ENCODE measurements around the gene MECR. TPM values are rescaled to one million over a fixed set of nuclear protein-coding genes. Genes with fewer than 3 reads are reported as not detected.

MECR gene
- total and polyA plus RNA-seq, 5 donors from 2014 or later: 10.1 to 16.3 (median 12.6) TPM

- peaks cover 45% of the 10 kb centered on the region for H3K4me1 ChIP-seq (ENCODE audit: control insufficient read depth, insufficient read depth, low read length, poor library complexity, severe bottlenecking)
- peaks cover 52 to 69% (median 54%) of the 10 kb centered on the region in 4 donors for H3K4me1 Mint-ChIP-seq
- peak in 1 of 2 donors; percentile 50 for ATAC-seq (ENCODE audit: low read depth in 2 of 2)
- peak overlapping the region; percentile 64 for H3K4me3 ChIP-seq (ENCODE audit: low read depth, low read length)
- peaks cover 33% of the 10 kb centered on the region for H3K36me3 ChIP-seq (ENCODE audit: control insufficient read depth, insufficient read depth, low read length)
- H3K9me3 Mint-ChIP-seq: no peaks in the 10 kb centered on the region
- peak in 1 of 3 donors; percentile 63 for DNase-seq
- no peaks in the 10 kb centered on the region for H3K9me3 ChIP-seq (ENCODE audit: control insufficient read depth in 2 of 2, low read length in 2 of 2)
- H3K36me3 Mint-ChIP-seq: peaks cover 17% of the 10 kb centered on the region
- no peak overlapping the region for H3K27ac ChIP-seq (ENCODE audit: insufficient read depth, low read length, poor library complexity, severe bottlenecking)
- H3K27ac Mint-ChIP-seq: peak overlapping the region in 2 of 3 donors; percentile 75 to 80
- H3K4me3 Mint-ChIP-seq: peak overlapping the region; percentile 38 to 58 (median 48)
- no peaks in the 10 kb centered on the region for H3K27me3 ChIP-seq (ENCODE audit: control insufficient read depth, insufficient read depth, low read length)
- H3K27me3 Mint-ChIP-seq: no peaks in the 10 kb centered on the region
Observed at GRCh38 chr1:29171521-29171920, 59.2 kb downstream of the MECR start.

GRCh38 chr1:29171089-29171488 is 59.6 kb downstream of the MECR start:
- H3K4me1 ChIP-seq (ENCODE audit: control insufficient read depth, insufficient read depth, low read length, poor library complexity, severe bottlenecking): peaks cover 41% of the 10 kb centered on the region
- Mint-ChIP-seq H3K27me3 (no peaks in the 10 kb centered on the region), H3K27ac (peak overlapping the region; percentile 75 to 80 (median 75)), H3K4me1 (peaks cover 48 to 69% (median 52%) of the 10 kb centered on the region in 4 donors), H3K4me3 (peak overlapping the region; percentile 22 to 58 (median 48)), H3K9me3 (no peaks in the 10 kb centered on the region), H3K36me3 (peaks cover 17% of the 10 kb centered on the region)
- peak overlapping the region; percentile 64 for H3K4me3 ChIP-seq (ENCODE audit: low read depth, low read length)
- no peak overlapping the region for H3K27ac ChIP-seq (ENCODE audit: insufficient read depth, low read length, poor library complexity, severe bottlenecking)
- H3K27me3 ChIP-seq (ENCODE audit: control insufficient read depth, insufficient read depth, low read length): no peaks in the 10 kb centered on the region
- peaks cover 37% of the 10 kb centered on the region for H3K36me3 ChIP-seq (ENCODE audit: control insufficient read depth, insufficient read depth, low read length)
- no peaks in the 10 kb centered on the region for H3K9me3 ChIP-seq (ENCODE audit: control insufficient read depth in 2 of 2, low read length in 2 of 2)
- DNase-seq (no peak), ATAC-seq (ENCODE audit: low read depth in 2 of 2) (no peak)

- H3K9me3 Mint-ChIP-seq: no peaks in the 10 kb centered on the region
- no peaks in the 10 kb centered on the region for H3K27me3 Mint-ChIP-seq
- Histone ChIP-seq H3K36me3 (ENCODE audit: control insufficient read depth, insufficient read depth, low read length) (peaks cover 47% of the 10 kb centered on the region), H3K27me3 (ENCODE audit: control insufficient read depth, insufficient read depth, low read length) (no peaks in the 10 kb centered on the region), H3K4me3 (ENCODE audit: low read depth, low read length) (peak overlapping the region; percentile 64), H3K4me1 (ENCODE audit: control insufficient read depth, insufficient read depth, low read length, poor library complexity, severe bottlenecking) (peaks cover 36% of the 10 kb centered on the region), H3K27ac (ENCODE audit: insufficient read depth, low read length, poor library complexity, severe bottlenecking) (peak overlapping the region; percentile 8), H3K9me3 (ENCODE audit: control insufficient read depth in 2 of 2, low read length in 2 of 2) (no peaks in the 10 kb centered on the region)
- DNase-seq (no peak), ATAC-seq (ENCODE audit: low read depth in 2 of 2) (no peak)
- peaks cover 48 to 72% (median 56%) of the 10 kb centered on the region in 4 donors for H3K4me1 Mint-ChIP-seq
- peaks cover 21% of the 10 kb centered on the region for H3K36me3 Mint-ChIP-seq
- H3K4me3 Mint-ChIP-seq: peak overlapping the region in 3 of 4 donors; percentile 22 to 62 (median 32)
- peak overlapping the region in 1 of 3 donors; percentile 29 for H3K27ac Mint-ChIP-seq
Observed at GRCh38 chr1:29169976-29170375, 60.8 kb downstream of the MECR start.

GRCh38 chr1:29167904-29168303 is 62.8 kb downstream of the MECR start:
- Mint-ChIP-seq H3K36me3 (peaks cover 21% of the 10 kb centered on the region), H3K4me1 (peaks cover 54 to 82% (median 63%) of the 10 kb centered on the region in 4 donors), H3K9me3 (no peaks in the 10 kb centered on the region), H3K4me3 (no peak overlapping the region), H3K27ac (no peak overlapping the region), H3K27me3 (no peaks in the 10 kb centered on the region)
- no peak overlapping the region for H3K27ac ChIP-seq (ENCODE audit: insufficient read depth, low read length, poor library complexity, severe bottlenecking)
- peaks cover 35% of the 10 kb centered on the region for H3K4me1 ChIP-seq (ENCODE audit: control insufficient read depth, insufficient read depth, low read length, poor library complexity, severe bottlenecking)
- H3K4me3 ChIP-seq (ENCODE audit: low read depth, low read length): no peak overlapping the region
- DNase-seq: no peak
- no peaks in the 10 kb centered on the region for H3K9me3 ChIP-seq (ENCODE audit: control insufficient read depth in 2 of 2, low read length in 2 of 2)
- no peaks in the 10 kb centered on the region for H3K27me3 ChIP-seq (ENCODE audit: control insufficient read depth, insufficient read depth, low read length)
- ATAC-seq (ENCODE audit: low read depth in 2 of 2): no peak
- peaks cover 61% of the 10 kb centered on the region for H3K36me3 ChIP-seq (ENCODE audit: control insufficient read depth, insufficient read depth, low read length)

- no peaks in the 10 kb centered on the region for H3K9me3 ChIP-seq (ENCODE audit: control insufficient read depth in 2 of 2, low read length in 2 of 2)
- no peaks in the 10 kb centered on the region for H3K27me3 ChIP-seq (ENCODE audit: control insufficient read depth, insufficient read depth, low read length)
- no peak overlapping the region for H3K4me3 ChIP-seq (ENCODE audit: low read depth, low read length)
- H3K27ac ChIP-seq (ENCODE audit: insufficient read depth, low read length, poor library complexity, severe bottlenecking): no peak overlapping the region
- DNase-seq: no peak
- peaks cover 17% of the 10 kb centered on the region for H3K36me3 Mint-ChIP-seq
- H3K4me1 ChIP-seq (ENCODE audit: control insufficient read depth, insufficient read depth, low read length, poor library complexity, severe bottlenecking): peaks cover 43% of the 10 kb centered on the region
- H3K27me3 Mint-ChIP-seq: no peaks in the 10 kb centered on the region
- H3K27ac Mint-ChIP-seq: peak overlapping the region in 2 of 3 donors; percentile 79 to 84
- ATAC-seq (ENCODE audit: low read depth in 2 of 2): no peak
- H3K36me3 ChIP-seq (ENCODE audit: control insufficient read depth, insufficient read depth, low read length): peaks cover 66% of the 10 kb centered on the region
- H3K4me1 Mint-ChIP-seq: peaks cover 48 to 81% (median 59%) of the 10 kb centered on the region in 4 donors
- H3K9me3 Mint-ChIP-seq: no peaks in the 10 kb centered on the region
- no peak overlapping the region for H3K4me3 Mint-ChIP-seq
Observed at GRCh38 chr1:29166291-29166878, 64.3 kb downstream of the MECR start.

GRCh38 chr1:29164588-29164987 is 66.1 kb downstream of the MECR start:
- H3K36me3 Mint-ChIP-seq: peaks cover 17% of the 10 kb centered on the region

GRCh38 chr1:29162476-29163138 is 68.1 kb downstream of the MECR start:
- Histone ChIP-seq H3K4me1 (ENCODE audit: control insufficient read depth, insufficient read depth, low read length, poor library complexity, severe bottlenecking) (peaks cover 25% of the 10 kb centered on the region), H3K27me3 (ENCODE audit: control insufficient read depth, insufficient read depth, low read length) (no peaks in the 10 kb centered on the region), H3K36me3 (ENCODE audit: control insufficient read depth, insufficient read depth, low read length) (peaks cover 71% of the 10 kb centered on the region), H3K4me3 (ENCODE audit: low read depth, low read length) (no peak overlapping the region), H3K9me3 (ENCODE audit: control insufficient read depth in 2 of 2, low read length in 2 of 2) (no peaks in the 10 kb centered on the region), H3K27ac (ENCODE audit: insufficient read depth, low read length, poor library complexity, severe bottlenecking) (no peak overlapping the region)
- ATAC-seq (ENCODE audit: low read depth in 2 of 2) (no peak), DNase-seq (no peak)
- H3K4me3 Mint-ChIP-seq: no peak overlapping the region
- H3K36me3 Mint-ChIP-seq: peaks cover 28% of the 10 kb centered on the region
- H3K27ac Mint-ChIP-seq: peak overlapping the region in 1 of 3 donors; percentile 54
- H3K27me3 Mint-ChIP-seq: no peaks in the 10 kb centered on the region
- peaks cover 24 to 60% (median 35%) of the 10 kb centered on the region in 4 donors for H3K4me1 Mint-ChIP-seq
- H3K9me3 Mint-ChIP-seq: no peaks in the 10 kb centered on the region

More at GRCh38 chr1:29164588-29164987, 66.1 kb downstream of the MECR start:
- Histone ChIP-seq H3K9me3 (ENCODE audit: control insufficient read depth in 2 of 2, low read length in 2 of 2) (no peaks in the 10 kb centered on the region), H3K27me3 (ENCODE audit: control insufficient read depth, insufficient read depth, low read length) (no peaks in the 10 kb centered on the region), H3K4me3 (ENCODE audit: low read depth, low read length) (no peak overlapping the region), H3K36me3 (ENCODE audit: control insufficient read depth, insufficient read depth, low read length) (peaks cover 67% of the 10 kb centered on the region), H3K4me1 (ENCODE audit: control insufficient read depth, insufficient read depth, low read length, poor library complexity, severe bottlenecking) (peaks cover 29% of the 10 kb centered on the region), H3K27ac (ENCODE audit: insufficient read depth, low read length, poor library complexity, severe bottlenecking) (no peak overlapping the region)
- Mint-ChIP-seq H3K9me3 (no peaks in the 10 kb centered on the region), H3K4me1 (peaks cover 38 to 74% (median 48%) of the 10 kb centered on the region in 4 donors), H3K27me3 (no peaks in the 10 kb centered on the region), H3K4me3 (no peak overlapping the region), H3K27ac (peak overlapping the region in 1 of 3 donors; percentile 66)
- no peak for DNase-seq
- ATAC-seq (ENCODE audit: low read depth in 2 of 2): no peak

Data from CD4-positive, CD25-positive, alpha-beta regulatory T cell (primary cell).